BLaER1 (cell line): ENCODE measurements around the gene PTPN2.
A peak's percentile ranks its signal among the peaks of the same experiment; 100 is the strongest.
"Not testable (repeated sequence)": the region's sequence is repeated elsewhere in the genome, so short reads cannot be mapped to it uniquely, and the experiment has no call there.

ENCODE experiments used
- H3K27ac ChIP-seq: shearing (Covaris generic); formaldehyde crosslinking; 2 replicates; pipeline ENCODE4 v1.8.1; 2022
- H3K27me3 ChIP-seq: shearing (Covaris generic); formaldehyde crosslinking; 2 replicates; pipeline ENCODE4 v1.8.1; 2022
- H3K36me3 ChIP-seq: shearing (Covaris generic); formaldehyde crosslinking; 2 replicates; pipeline ENCODE4 v1.8.1; 2022
- H3K4me1 ChIP-seq: shearing (Covaris generic); formaldehyde crosslinking; 2 replicates; pipeline ENCODE4 v1.8.1; 2022
- H3K4me2 ChIP-seq: shearing (Covaris generic); formaldehyde crosslinking; 2 replicates; pipeline ENCODE4 v1.8.1; 2022
- H3K4me3 ChIP-seq: shearing (Covaris generic); formaldehyde crosslinking; 2 replicates; pipeline ENCODE4 v1.8.1; 2022
- H3K9ac ChIP-seq: shearing (Covaris generic); formaldehyde crosslinking; 2 replicates; pipeline ENCODE4 v1.8.1; 2022
- H3K9me3 ChIP-seq: shearing (Covaris generic); formaldehyde crosslinking; 2 replicates; pipeline ENCODE4 v1.8.1; 2022
- H4K20me1 ChIP-seq: shearing (Covaris generic); formaldehyde crosslinking; 2 replicates; pipeline ENCODE4 v1.8.1; 2022
- Cebpa-rat ChIP-seq: shearing (Covaris generic); IDR thresholded peaks from 2 replicates; pipeline ENCODE4 v1.8.1; 2022

The PTPN2 gene

DNA sequence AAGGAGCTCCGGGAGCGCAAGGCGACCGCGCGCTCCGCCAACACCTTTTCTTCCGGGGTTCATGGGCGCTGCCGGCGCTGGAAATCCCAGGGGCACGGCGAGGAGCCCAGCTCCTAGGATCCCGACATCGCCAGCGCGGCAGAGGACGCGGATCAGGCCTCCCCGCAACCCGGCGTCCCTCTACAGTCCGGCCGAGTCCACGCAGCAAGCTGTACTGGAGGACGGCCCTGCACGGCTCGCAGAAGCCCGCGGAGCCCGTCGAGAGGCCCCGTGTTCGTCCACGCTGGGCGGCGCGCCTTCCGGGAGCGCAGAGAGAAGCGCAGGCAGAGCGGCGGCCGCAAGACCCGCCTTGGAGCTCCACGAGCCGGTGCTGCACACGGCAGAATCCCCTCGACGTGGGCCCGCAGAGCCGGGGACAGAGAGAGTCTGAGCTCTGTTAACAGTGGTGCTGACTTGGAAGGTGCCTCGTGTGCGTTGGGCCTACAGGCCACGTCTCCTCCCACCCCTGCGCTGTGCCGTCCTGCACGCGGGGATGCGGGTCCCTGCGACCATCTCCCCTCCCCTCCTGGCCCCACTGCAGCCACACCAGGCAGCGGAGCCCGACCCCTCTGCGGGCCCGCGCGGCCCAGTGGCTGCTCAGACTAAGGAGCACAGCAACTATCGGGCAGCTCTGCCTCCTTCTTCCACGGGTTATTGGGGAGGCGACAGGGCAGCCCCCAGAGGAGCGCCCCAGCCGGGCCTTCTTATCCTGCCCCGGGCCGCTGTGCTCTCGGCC lies 28.1 kb upstream of the PTPN2 start:
- Histone ChIP-seq H3K27me3 (no peaks in the 10 kb centered on the region), H3K9me3 (peaks cover 35% of the 10 kb centered on the region), H3K4me3 (no peak overlapping the region), H4K20me1 (no peaks in the 10 kb centered on the region), H3K4me1 (peaks cover 11% of the 10 kb centered on the region; the same call in 1 of the 2 replicates), H3K4me2 (no peak overlapping the region), H3K9ac (no peak overlapping the region), H3K27ac (no peak overlapping the region), H3K36me3 (no peaks in the 10 kb centered on the region)
- no peak for TF ChIP-seq Cebpa-rat

DNA sequence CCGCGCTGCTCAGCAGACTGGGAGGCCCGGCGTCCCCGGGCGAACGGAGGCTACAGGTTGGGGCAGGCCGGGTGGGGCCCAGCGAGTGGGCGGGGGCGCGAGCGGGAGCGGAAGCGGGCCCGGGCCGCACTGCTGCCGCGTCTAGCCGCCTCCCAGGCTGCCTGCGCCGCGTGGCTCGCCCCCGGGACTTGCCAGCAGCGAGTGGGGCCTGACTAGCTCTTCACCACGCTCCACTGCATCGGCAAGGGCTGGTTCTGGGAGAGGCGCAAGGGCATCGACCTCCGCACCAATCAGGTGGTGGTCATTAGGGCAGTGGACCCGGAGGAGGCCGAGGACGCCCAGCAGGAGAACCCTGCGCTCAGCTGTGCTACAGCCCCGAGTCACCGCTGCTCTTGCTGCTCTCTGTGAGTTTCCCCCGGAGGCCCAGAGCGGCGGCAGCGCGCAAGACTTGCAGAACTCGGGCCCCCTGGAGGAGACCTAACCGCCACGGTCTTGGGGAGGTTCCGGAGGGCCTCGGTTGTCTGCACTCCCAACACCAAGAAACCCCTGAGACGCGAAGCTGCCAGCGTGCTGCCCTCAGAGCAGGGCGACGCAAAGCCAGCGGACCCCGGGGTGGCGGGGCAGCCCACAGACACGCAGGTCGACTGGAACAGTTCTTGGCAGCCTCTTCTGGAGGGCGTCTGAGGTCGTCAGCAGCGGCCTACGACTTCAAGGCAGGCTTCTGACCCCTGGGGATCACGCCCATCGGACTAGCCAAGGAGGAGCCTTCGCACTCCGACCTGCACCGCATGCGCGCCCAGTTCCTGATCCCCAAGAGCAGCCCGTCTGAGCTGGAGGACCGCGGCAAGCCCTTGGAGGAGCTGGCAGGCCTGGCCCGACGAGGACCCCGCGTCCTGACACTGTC lies 27.2 kb upstream of the PTPN2 start:
- peak overlapping the region; percentile 77 for H3K4me2 ChIP-seq
- H4K20me1 ChIP-seq: no peaks in the 10 kb centered on the region
- H3K4me1 ChIP-seq: peaks cover 11% of the 10 kb centered on the region; the same call in 1 of the 2 replicates
- H3K4me3 ChIP-seq: peak overlapping the region; percentile 52; the same call in 1 of the 2 replicates
- peak overlapping the region; percentile 11; the same call in 1 of the 2 replicates for H3K27ac ChIP-seq
- no peak for TF ChIP-seq Cebpa-rat
- H3K36me3 ChIP-seq: no peaks in the 10 kb centered on the region
- no peaks in the 10 kb centered on the region for H3K27me3 ChIP-seq
- H3K9me3 ChIP-seq: peaks cover 35% of the 10 kb centered on the region
- no peak overlapping the region; the same call in 1 of the 2 replicates for H3K9ac ChIP-seq

- TF ChIP-seq Cebpa-rat: no peak
- Histone ChIP-seq H3K9me3 (peaks cover 27% of the 10 kb centered on the region), H3K4me3 (no peak overlapping the region), H3K9ac (no peak overlapping the region), H3K4me2 (no peak overlapping the region), H3K27ac (no peak overlapping the region), H3K27me3 (no peaks in the 10 kb centered on the region), H3K36me3 (no peaks in the 10 kb centered on the region), H4K20me1 (no peaks in the 10 kb centered on the region), H3K4me1 (peaks cover 16% of the 10 kb centered on the region; the same call in 1 of the 2 replicates)
Measured at GRCh38 chr18:12908706-12909105, 24.7 kb upstream of the PTPN2 start.

- Histone ChIP-seq H3K4me2 (no peak overlapping the region), H3K4me3 (no peak overlapping the region), H3K27me3 (no peaks in the 10 kb centered on the region), H3K4me1 (peaks cover 17% of the 10 kb centered on the region; the same call in 1 of the 2 replicates), H3K36me3 (no peaks in the 10 kb centered on the region), H3K9me3 (peaks cover 15% of the 10 kb centered on the region), H3K27ac (no peak overlapping the region), H3K9ac (no peak overlapping the region), H4K20me1 (no peaks in the 10 kb centered on the region)
- TF ChIP-seq Cebpa-rat: no peak
Measured at GRCh38 chr18:12907258-12907925, 23.4 kb upstream of the PTPN2 start.

DNA sequence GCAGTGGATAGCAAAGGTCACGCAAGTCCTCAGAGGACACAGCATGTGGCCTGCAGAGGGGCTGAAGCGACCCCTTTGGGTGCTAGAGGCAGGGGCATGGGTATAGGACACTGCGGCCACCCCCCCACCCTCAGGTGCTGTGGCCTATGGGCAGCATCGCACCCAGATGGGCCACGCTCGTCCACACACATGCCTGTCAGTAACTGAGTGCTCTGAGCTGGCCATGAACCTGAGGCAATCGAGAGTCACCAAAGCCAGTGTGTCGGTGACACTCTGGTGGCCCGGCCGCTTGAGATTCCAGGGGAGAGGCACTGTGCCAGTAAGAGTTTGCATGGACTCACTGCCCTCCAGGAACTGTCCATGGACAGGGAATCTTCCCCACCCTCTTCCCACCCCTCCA lies 22.7 kb upstream of the PTPN2 start:
- H3K36me3 ChIP-seq: no peaks in the 10 kb centered on the region
- peaks cover 9% of the 10 kb centered on the region for H3K9me3 ChIP-seq
- no peak overlapping the region for H3K27ac ChIP-seq
- H3K9ac ChIP-seq: no peak overlapping the region
- TF ChIP-seq Cebpa-rat: no peak
- no peak overlapping the region for H3K4me3 ChIP-seq
- H4K20me1 ChIP-seq: no peaks in the 10 kb centered on the region
- no peak overlapping the region for H3K4me2 ChIP-seq
- no peaks in the 10 kb centered on the region for H3K27me3 ChIP-seq
- H3K4me1 ChIP-seq: peaks cover 17% of the 10 kb centered on the region; the same call in 1 of the 2 replicates

DNA sequence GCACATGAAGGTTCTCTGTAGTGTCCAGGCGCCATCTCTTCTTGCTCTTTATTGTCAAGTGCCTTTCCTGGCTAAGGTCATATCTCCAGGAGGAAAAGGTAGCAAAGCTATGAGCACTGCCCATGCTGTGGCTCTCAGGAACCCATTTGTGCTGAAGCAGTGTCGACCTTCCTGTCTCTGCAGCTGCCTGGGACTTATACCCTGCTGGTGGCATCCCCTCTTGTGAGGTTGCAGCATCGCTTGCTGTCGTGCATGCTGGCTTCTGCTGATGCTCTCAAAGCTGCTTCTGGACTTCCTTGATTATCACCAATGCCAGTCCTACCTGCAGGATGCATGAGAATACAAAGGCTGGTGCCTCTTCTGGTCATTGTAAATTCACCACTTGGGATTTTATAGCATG lies 22.1 kb upstream of the PTPN2 start:
- H3K36me3 ChIP-seq: no peaks in the 10 kb centered on the region
- H3K27me3 ChIP-seq: no peaks in the 10 kb centered on the region
- no peak overlapping the region for H3K4me3 ChIP-seq
- H3K27ac ChIP-seq: no peak overlapping the region
- no peak for TF ChIP-seq Cebpa-rat
- H3K9me3 ChIP-seq: peaks cover 2% of the 10 kb centered on the region; the same call in 1 of the 2 replicates
- no peaks in the 10 kb centered on the region for H4K20me1 ChIP-seq
- H3K4me2 ChIP-seq: no peak overlapping the region
- peaks cover 12% of the 10 kb centered on the region; the same call in 1 of the 2 replicates for H3K4me1 ChIP-seq
- no peak overlapping the region for H3K9ac ChIP-seq

GRCh38 chr18:12904012-12904516 lies 20.0 kb upstream of the PTPN2 start:
- no peak overlapping the region for H3K4me3 ChIP-seq
- no peaks in the 10 kb centered on the region for H3K36me3 ChIP-seq
- H3K9ac ChIP-seq: no peak overlapping the region
- H3K4me1 ChIP-seq: 0 out of 2 replicates have a peak, but pooled peaks cover 6% of the 10 kb centered on the region
- H3K27ac ChIP-seq: no peak overlapping the region
- no peaks in the 10 kb centered on the region for H4K20me1 ChIP-seq
- no peaks in the 10 kb centered on the region for H3K9me3 ChIP-seq
- no peak for TF ChIP-seq Cebpa-rat
- H3K27me3 ChIP-seq: no peaks in the 10 kb centered on the region
- no peak overlapping the region for H3K4me2 ChIP-seq

DNA sequence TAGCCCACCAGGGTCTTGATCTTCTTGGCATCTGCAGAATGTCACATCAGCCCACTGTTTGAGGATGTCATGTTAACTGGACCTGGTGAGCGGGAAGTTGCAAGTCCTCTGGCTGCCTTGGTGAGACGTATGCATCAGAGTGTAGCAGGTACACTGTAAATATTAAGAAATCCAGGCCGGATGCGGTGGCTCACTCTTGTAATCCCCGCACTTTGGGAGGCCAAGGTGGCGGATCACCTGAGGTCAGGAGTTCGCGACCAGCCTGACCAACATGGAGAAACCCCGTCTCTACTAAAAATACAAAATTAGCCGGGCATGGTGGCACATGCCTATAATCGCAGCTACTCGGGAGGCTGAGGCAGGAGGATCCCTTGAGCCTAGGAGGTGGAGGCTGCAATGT lies 17.2 kb upstream of the PTPN2 start:
- not testable (repeated sequence) for H3K4me1 ChIP-seq, H4K20me1 ChIP-seq, H3K4me2 ChIP-seq, H3K4me3 ChIP-seq, H3K9me3 ChIP-seq, H3K9ac ChIP-seq, H3K27ac ChIP-seq, H3K36me3 ChIP-seq
- H3K27me3 ChIP-seq: peaks cover 25% of the 10 kb centered on the region

DNA sequence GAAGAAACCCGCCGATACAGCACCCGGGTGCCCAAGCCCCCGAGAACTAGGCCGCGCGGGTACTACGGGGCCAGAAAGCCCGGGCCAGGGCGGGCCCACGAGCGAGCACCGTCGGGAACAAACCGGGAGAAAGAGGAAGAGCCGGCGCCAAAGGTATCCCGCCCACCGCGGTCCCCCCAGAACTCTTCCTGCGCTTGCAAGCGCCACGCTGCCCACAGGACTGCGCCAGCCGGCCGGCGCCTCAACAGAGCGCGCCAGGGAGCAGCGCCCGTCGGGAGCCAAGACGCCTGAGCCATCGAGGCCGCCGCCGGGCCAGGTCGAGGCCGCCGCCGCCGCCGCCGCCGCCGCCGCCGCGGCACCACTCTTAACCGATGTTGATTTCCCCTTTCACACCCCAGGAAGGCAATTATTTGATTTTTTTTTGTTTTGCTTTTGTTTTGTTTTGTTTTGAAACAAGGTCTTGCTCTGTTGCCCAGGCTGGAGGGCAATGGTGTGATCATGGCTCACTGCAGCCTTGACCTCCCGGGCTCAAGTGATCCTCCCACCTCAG lies 12.8 kb upstream of the PTPN2 start:
- peaks cover 41% of the 10 kb centered on the region for H3K27me3 ChIP-seq
- 0 out of 2 replicates have a peak overlapping the region, but pooled peaks have one; percentile 14 for H3K4me3 ChIP-seq
- H3K4me2 ChIP-seq: peak overlapping the region; percentile 48
- H3K9me3 ChIP-seq, H3K36me3 ChIP-seq, H4K20me1 ChIP-seq, H3K9ac ChIP-seq, H3K27ac ChIP-seq, H3K4me1 ChIP-seq: not testable (repeated sequence)
